ENCODE measurements around the gene BRPF1.
A peak's percentile ranks its signal among the peaks of the same experiment; 100 is the strongest.

BRPF1 gene

GRCh38 chr3:9784965-9785364, 53.4 kb downstream of the BRPF1 start:
- peaks cover 60% of the 10 kb centered on the region for H3K36me3 ChIP-seq

GRCh38 chr3:9785602-9786001, 54.1 kb downstream of the BRPF1 start:
- Histone ChIP-seq H3K9me3 (ENCODE audit: severe bottlenecking) (no peaks in the 10 kb centered on the region), H3K27ac (no peak overlapping the region), H3K27me3 (ENCODE audit: insufficient read depth, low read depth, severe bottlenecking) (no peaks in the 10 kb centered on the region), H3K36me3 (peaks cover 67% of the 10 kb centered on the region), H3K4me3 (ENCODE audit: low read depth, low read length) (no peak overlapping the region)
- TF ChIP-seq, protein P1, sequence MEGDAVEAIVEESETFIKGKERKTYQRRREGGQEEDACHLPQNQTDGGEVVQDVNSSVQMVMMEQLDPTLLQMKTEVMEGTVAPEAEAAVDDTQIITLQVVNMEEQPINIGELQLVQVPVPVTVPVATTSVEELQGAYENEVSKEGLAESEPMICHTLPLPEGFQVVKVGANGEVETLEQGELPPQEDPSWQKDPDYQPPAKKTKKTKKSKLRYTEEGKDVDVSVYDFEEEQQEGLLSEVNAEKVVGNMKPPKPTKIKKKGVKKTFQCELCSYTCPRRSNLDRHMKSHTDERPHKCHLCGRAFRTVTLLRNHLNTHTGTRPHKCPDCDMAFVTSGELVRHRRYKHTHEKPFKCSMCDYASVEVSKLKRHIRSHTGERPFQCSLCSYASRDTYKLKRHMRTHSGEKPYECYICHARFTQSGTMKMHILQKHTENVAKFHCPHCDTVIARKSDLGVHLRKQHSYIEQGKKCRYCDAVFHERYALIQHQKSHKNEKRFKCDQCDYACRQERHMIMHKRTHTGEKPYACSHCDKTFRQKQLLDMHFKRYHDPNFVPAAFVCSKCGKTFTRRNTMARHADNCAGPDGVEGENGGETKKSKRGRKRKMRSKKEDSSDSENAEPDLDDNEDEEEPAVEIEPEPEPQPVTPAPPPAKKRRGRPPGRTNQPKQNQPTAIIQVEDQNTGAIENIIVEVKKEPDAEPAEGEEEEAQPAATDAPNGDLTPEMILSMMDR (IDR thresholded peaks at IDR 0.05; ENCODE audit: low read depth, low read length), result no peak
- DNase-seq, result no peak

More at GRCh38 chr3:9784965-9785364, 53.4 kb downstream of the BRPF1 start:
- Histone ChIP-seq H3K27ac (no peak overlapping the region), H3K9me3 (ENCODE audit: severe bottlenecking) (no peaks in the 10 kb centered on the region), H3K27me3 (ENCODE audit: insufficient read depth, low read depth, severe bottlenecking) (no peaks in the 10 kb centered on the region), H3K4me3 (ENCODE audit: low read depth, low read length) (no peak overlapping the region)
- DNase-seq, result no peak
- TF ChIP-seq, protein P1 (IDR thresholded peaks at IDR 0.05; ENCODE audit: low read depth, low read length), result no peak

DNA sequence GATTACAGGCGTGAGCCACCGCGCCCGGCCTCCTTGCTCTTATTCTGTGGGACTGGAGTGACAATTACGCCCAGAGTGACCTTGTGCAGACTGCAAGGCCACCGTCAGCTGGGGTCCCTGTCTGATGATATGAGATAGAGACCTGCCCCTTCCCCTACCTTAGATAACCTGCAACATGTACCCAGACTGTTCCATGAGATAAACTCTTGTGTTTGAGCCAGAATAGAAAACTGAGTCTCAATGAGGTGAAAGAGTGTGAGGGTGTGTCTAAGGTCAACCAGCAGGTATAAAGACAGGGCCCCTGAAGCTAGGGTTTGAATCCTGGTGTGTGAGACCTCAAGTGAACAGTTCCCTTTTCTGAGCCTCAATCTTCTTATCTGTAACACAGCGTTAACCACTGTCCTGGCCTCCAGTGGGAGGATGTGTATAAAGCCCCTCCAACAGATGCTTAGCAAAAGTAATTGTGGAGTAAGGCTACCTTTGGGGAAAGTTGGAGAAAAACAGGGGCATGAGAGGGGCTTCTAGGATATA, 54.7 kb downstream of the BRPF1 start:
- H3K36me3 ChIP-seq, result peaks cover 69% of the 10 kb centered on the region

DNA sequence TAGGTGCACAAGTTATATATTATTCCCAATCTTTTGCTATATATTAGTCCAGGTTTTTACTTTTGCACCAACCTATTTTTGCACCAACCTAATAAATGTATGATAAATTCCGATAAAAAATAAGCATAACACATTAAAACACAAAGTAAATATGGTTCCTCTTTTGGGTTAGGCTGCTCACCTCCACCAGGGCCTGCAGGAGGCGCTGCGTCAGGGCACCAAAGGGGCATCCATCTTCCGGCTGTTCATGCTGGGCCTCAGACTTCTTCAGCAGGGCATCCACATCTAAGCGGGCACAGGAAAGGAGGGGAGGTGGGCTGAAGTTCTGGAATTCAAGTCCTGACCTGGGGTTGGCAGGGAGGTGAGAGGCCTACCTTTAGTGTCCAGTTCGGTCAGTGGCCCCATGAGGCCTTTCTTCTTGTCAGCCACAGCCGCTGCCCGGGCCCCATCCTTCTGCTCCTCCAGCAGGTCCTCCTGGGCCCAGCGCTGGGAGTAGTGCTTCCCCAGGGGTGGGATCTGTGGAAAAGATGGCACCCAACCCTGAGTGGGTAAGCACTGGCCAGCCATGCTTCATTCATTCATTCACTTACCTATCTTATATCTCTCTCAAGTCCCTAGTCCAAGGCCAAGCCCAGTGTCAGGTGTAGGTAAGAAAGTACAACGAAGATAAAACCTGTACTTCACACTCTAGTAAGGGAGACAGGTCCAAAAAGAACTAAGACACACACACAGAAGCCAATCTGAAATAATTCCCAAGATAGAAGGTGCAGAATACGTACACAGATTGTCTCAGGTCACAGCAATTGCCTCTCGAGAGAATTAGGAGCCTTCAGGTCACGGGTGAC, 55.5 kb downstream of the BRPF1 start:
- Histone ChIP-seq H3K9me3 (ENCODE audit: severe bottlenecking) (no peaks in the 10 kb centered on the region), H3K36me3 (peaks cover 67% of the 10 kb centered on the region), H3K27me3 (ENCODE audit: insufficient read depth, low read depth, severe bottlenecking) (no peaks in the 10 kb centered on the region), H3K27ac (no peak overlapping the region), H3K4me3 (ENCODE audit: low read depth, low read length) (no peak overlapping the region)
- no peak for DNase-seq
- TF ChIP-seq, protein P1 (IDR thresholded peaks at IDR 0.05; ENCODE audit: low read depth, low read length), result peak; percentile 72

More for the DNA sequence above, 54.7 kb downstream of the BRPF1 start:
- H3K4me3 ChIP-seq (ENCODE audit: low read depth, low read length), result no peak overlapping the region
- H3K27ac ChIP-seq, result no peak overlapping the region
- H3K27me3 ChIP-seq (ENCODE audit: insufficient read depth, low read depth, severe bottlenecking), result no peaks in the 10 kb centered on the region
- TF ChIP-seq, protein P1 (IDR thresholded peaks at IDR 0.05; ENCODE audit: low read depth, low read length), result no peak
- no peaks in the 10 kb centered on the region for H3K9me3 ChIP-seq (ENCODE audit: severe bottlenecking)
- no peak for DNase-seq

GRCh38 chr3:9787714-9788113, 56.2 kb downstream of the BRPF1 start:
- Histone ChIP-seq H3K36me3 (peaks cover 62% of the 10 kb centered on the region), H3K27me3 (ENCODE audit: insufficient read depth, low read depth, severe bottlenecking) (no peaks in the 10 kb centered on the region), H3K9me3 (ENCODE audit: severe bottlenecking) (no peaks in the 10 kb centered on the region), H3K27ac (no peak overlapping the region), H3K4me3 (ENCODE audit: low read depth, low read length) (no peak overlapping the region)
- TF ChIP-seq, protein P1 (IDR thresholded peaks at IDR 0.05; ENCODE audit: low read depth, low read length), result no peak
- DNase-seq, result no peak

Measured in WERI-Rb-1 (cell line).